IPS DF 4.7 (cell line): ENCODE results near the gene TMEM236.

ENCODE experiments used
- DNase-seq: peaks from one replicate; pipeline ENCODE4 v3.0.0-alpha.2; 2013; ENCODE audit warnings: low spot score; ENCODE audit errors: extremely low read depth

The TMEM236 gene

GRCh38 chr10:17740668-17741067 lies 11.3 kb upstream of the TMEM236 start:
- no peak for DNase-seq

- DNase-seq, result no peak
Measured at GRCh38 chr10:17742918-17743317, 9.1 kb upstream of the TMEM236 start.

- no peak for DNase-seq
Measured at GRCh38 chr10:17743437-17743836, 8.6 kb upstream of the TMEM236 start.

- no peak for DNase-seq
Measured at GRCh38 chr10:17744341-17744861, 7.6 kb upstream of the TMEM236 start.

- DNase-seq, result no peak
Measured at GRCh38 chr10:17747883-17748550, 4.0 kb upstream of the TMEM236 start.

GRCh38 chr10:17749890-17750289 lies 2.1 kb upstream of the TMEM236 start:
- no peak for DNase-seq

GRCh38 chr10:17756557-17757217 lies 4.7 kb downstream of the TMEM236 start:
- no peak for DNase-seq

GRCh38 chr10:17758200-17758599 lies 6.2 kb downstream of the TMEM236 start:
- no peak for DNase-seq

GRCh38 chr10:17758896-17759295 lies 6.9 kb downstream of the TMEM236 start:
- DNase-seq, result no peak

GRCh38 chr10:17764142-17764541 lies 12.1 kb downstream of the TMEM236 start:
- no peak for DNase-seq

GRCh38 chr10:17765602-17766001 lies 13.6 kb downstream of the TMEM236 start:
- no peak for DNase-seq

GRCh38 chr10:17766731-17767130 lies 14.7 kb downstream of the TMEM236 start:
- DNase-seq, result no peak

GRCh38 chr10:17768496-17768895 lies 16.5 kb downstream of the TMEM236 start:
- no peak for DNase-seq

- DNase-seq, result no peak
Measured at GRCh38 chr10:17768957-17769356, 17.0 kb downstream of the TMEM236 start.

GRCh38 chr10:17771017-17771416 lies 19.0 kb downstream of the TMEM236 start:
- DNase-seq, result no peak

- DNase-seq, result no peak
Measured at GRCh38 chr10:17779784-17780183, 27.8 kb downstream of the TMEM236 start.

- DNase-seq, result no peak
Measured at GRCh38 chr10:17780727-17781126, 28.7 kb downstream of the TMEM236 start.

- DNase-seq, result no peak
Measured at GRCh38 chr10:17781856-17782255, 29.9 kb downstream of the TMEM236 start.

- DNase-seq, result no peak
Measured at GRCh38 chr10:17782921-17783665, 31.1 kb downstream of the TMEM236 start.

- no peak for DNase-seq
Measured at GRCh38 chr10:17783751-17784150, 31.8 kb downstream of the TMEM236 start.

- no peak for DNase-seq
Measured at GRCh38 chr10:17784688-17785087, 32.7 kb downstream of the TMEM236 start.

- no peak for DNase-seq
Measured at GRCh38 chr10:17785276-17785930, 33.4 kb downstream of the TMEM236 start.
